HUDEP-2 (cell line): ENCODE results near the gene YIPF5.

Source experiments
- DNase-seq, 76 experiments: peaks; one replicate each; lab custom pipeline; 2025; ENCODE audit not compliant: unreplicated experiment in 76 of 76; lab: John Stamatoyannopoulos, UW

YIPF5 gene

GRCh38 chr5:144128844-144129243 is 41.6 kb downstream of the YIPF5 start:
- no peak for DNase-seq

- DNase-seq = no peak
These were observed 43.8 kb downstream of the YIPF5 start for GRCh38 chr5:144126707-144127106.

GRCh38 chr5:144125163-144125726 is 45.2 kb downstream of the YIPF5 start:
- no peak for DNase-seq

- DNase-seq = no peak
These were observed 47.8 kb downstream of the YIPF5 start for GRCh38 chr5:144122641-144123040.

- no peak for DNase-seq
These were observed 48.4 kb downstream of the YIPF5 start for GRCh38 chr5:144122081-144122480.

GRCh38 chr5:144121577-144121976 is 48.9 kb downstream of the YIPF5 start:
- no peak for DNase-seq

- no peak for DNase-seq
These were observed 49.7 kb downstream of the YIPF5 start for GRCh38 chr5:144120661-144121180.

GRCh38 chr5:144117412-144117811 is 53.0 kb downstream of the YIPF5 start:
- no peak for DNase-seq

GRCh38 chr5:144114571-144114970 is 55.9 kb downstream of the YIPF5 start:
- DNase-seq = no peak
